GM23338 (cell line): ENCODE data around the gene ACTG2. TPM values are rescaled to one million over a fixed set of nuclear protein-coding genes. Genes with fewer than 3 reads are reported as not detected.

Source experiments
- ATAC-seq: fragments of 200-7000 bp; cut with Tn5 transposase; 3 replicates; pipeline ENCODE4 v1.9.1; 2020
- DNase-seq: peaks from one replicate; pipeline ENCODE4 v3.0.0-alpha.2; 2015; ENCODE audit warnings: low spot score
- H2AFZ ChIP-seq: fragments of 200-600 bp; sonication (generic); 2 replicates; pipeline ENCODE4 v1.8.0; 2016; ENCODE audit warnings: antibody characterized with exemption, mild to moderate bottlenecking, moderate library complexity
- H3F3A ChIP-seq: fragments of 200-600 bp; sonication (generic); replicated peaks from 2 replicates; pipeline ENCODE4 v1.8.0; 2017; ENCODE audit warnings: antibody characterized with exemption, mixed run types, low read depth
- H3K27ac ChIP-seq: fragments of 200-600 bp; sonication (generic); 2 replicates; pipeline ENCODE4 v1.6.1; 2016; ENCODE audit warnings: low read depth
- H3K27me3 ChIP-seq: fragments of 200-600 bp; sonication (generic); 2 replicates; pipeline ENCODE4 v1.8.0; 2016; ENCODE audit warnings: mild to moderate bottlenecking, mixed run types, moderate library complexity; ENCODE audit not compliant: insufficient read depth
- H3K36me3 ChIP-seq: fragments of 200-600 bp; sonication (generic); 2 replicates; pipeline ENCODE4 v1.8.0; 2016; ENCODE audit warnings: mild to moderate bottlenecking; ENCODE audit not compliant: insufficient read depth
- H3K4me1 ChIP-seq: fragments of 200-600 bp; sonication (generic); 2 replicates; pipeline ENCODE4 v1.8.0; 2016; ENCODE audit warnings: mild to moderate bottlenecking, moderate library complexity; ENCODE audit not compliant: insufficient read depth
- H3K4me2 ChIP-seq: fragments of 200-600 bp; sonication (generic); 2 replicates; pipeline ENCODE4 v1.7.1; 2017; ENCODE audit warnings: mixed run types
- H3K4me3 ChIP-seq: fragments of 200-600 bp; sonication (generic); 2 replicates; pipeline ENCODE4 v1.6.1; 2016; ENCODE audit warnings: mixed run types
- H3K79me2 ChIP-seq: fragments of 200-600 bp; sonication (generic); replicated peaks from 2 replicates; pipeline ENCODE4 v1.8.0; 2017; ENCODE audit warnings: mild to moderate bottlenecking; ENCODE audit not compliant: insufficient read depth
- H3K9me2 ChIP-seq: fragments of 200-600 bp; sonication (generic); 2 replicates; pipeline ENCODE4 v1.8.0; 2017; ENCODE audit not compliant: insufficient read depth
- H4K20me1 ChIP-seq: fragments of 200-600 bp; sonication (generic); replicated peaks from 2 replicates; pipeline ENCODE4 v1.8.0; 2017; ENCODE audit warnings: mild to moderate bottlenecking; ENCODE audit not compliant: insufficient read depth
- H3K27ac Mint-ChIP-seq: 2 replicates; pipeline ENCODE4 v1.8.0; 2020; ENCODE audit warnings: inconsistent platforms, mild to moderate bottlenecking, moderate library complexity, mixed read lengths
- H3K27me3 Mint-ChIP-seq: 3 replicates; pipeline ENCODE4 v1.8.0; 2022; ENCODE audit warnings: low read depth, mild to moderate bottlenecking, moderate library complexity, mixed read lengths, inconsistent platforms; ENCODE audit not compliant: insufficient read depth, poor library complexity
- H3K36me3 Mint-ChIP-seq: 3 replicates; pipeline ENCODE4 v1.8.0; 2021; ENCODE audit warnings: low read depth, mild to moderate bottlenecking, inconsistent platforms, moderate library complexity, mixed read lengths
- H3K4me1 Mint-ChIP-seq: 3 replicates; pipeline ENCODE4 v1.8.0; 2020; ENCODE audit warnings: mild to moderate bottlenecking, inconsistent platforms, mixed read lengths
- H3K4me3 Mint-ChIP-seq: 3 replicates; pipeline ENCODE4 v1.8.0; 2021; ENCODE audit warnings: moderate library complexity, mild to moderate bottlenecking, inconsistent platforms, mixed read lengths
- H3K9me3 Mint-ChIP-seq: 3 replicates; pipeline ENCODE4 v1.8.0; 2020; ENCODE audit warnings: moderate library complexity, mild to moderate bottlenecking, inconsistent platforms, mixed read lengths
- CREB1 ChIP-seq: fragments of 250-450 bp; sonication (Bioruptor Pico); IDR thresholded peaks from 2 replicates; pipeline ENCODE4 v1.5.0; 2020; ENCODE audit warnings: low read depth, mild to moderate bottlenecking, moderate library complexity
- CTCF ChIP-seq, 2 experiments: fragments of 200-600 bp in 1 of 2; sonication (generic) in 1 of 2; conservative IDR thresholded peaks; 2 replicates each; pipeline versions ENCODE4 v1.5.1 to v1.6.1; 2016 to 2017; ENCODE audit warnings: antibody characterized with exemption in 2 of 2, low read depth in 2 of 2, mild to moderate bottlenecking in 2 of 2, moderate library complexity in 1 of 2
- EZH2 ChIP-seq: fragments of 200-600 bp; sonication (generic); IDR thresholded peaks from one replicate; pipeline ENCODE4 v1.8.0; 2017; ENCODE audit warnings: antibody characterized with exemption, mild to moderate bottlenecking, low read depth; ENCODE audit not compliant: unreplicated experiment
- EZH2phosphoT487 ChIP-seq: fragments of 200-600 bp; sonication (generic); IDR thresholded peaks from one replicate; pipeline ENCODE4 v1.8.1; 2018; ENCODE audit warnings: antibody characterized with exemption; ENCODE audit not compliant: unreplicated experiment
- JUNB ChIP-seq: IDR thresholded peaks from one replicate; pipeline ENCODE4 v1.6.1; 2016; ENCODE audit warnings: antibody characterized with exemption; ENCODE audit not compliant: unreplicated experiment
- NANOG ChIP-seq: IDR thresholded peaks from 2 replicates; pipeline ENCODE4 v1.6.1; 2016; ENCODE audit warnings: antibody characterized with exemption, borderline replicate concordance
- POLR2AphosphoS5 ChIP-seq: IDR thresholded peaks from 2 replicates; pipeline ENCODE4 v1.6.1; 2016; ENCODE audit warnings: antibody characterized with exemption, low read depth
- STAT1 ChIP-seq: IDR thresholded peaks from one replicate; pipeline ENCODE4 v1.6.1; 2016; ENCODE audit warnings: antibody characterized with exemption; ENCODE audit not compliant: unreplicated experiment
- ZNF114 ChIP-seq: fragments of 250-450 bp; sonication (Bioruptor Pico); IDR thresholded peaks from 2 replicates; pipeline ENCODE4 v1.5.0; 2020; ENCODE audit warnings: mild to moderate bottlenecking, moderate library complexity
- ZNF331 ChIP-seq: fragments of 250-450 bp; sonication (Bioruptor Pico); IDR thresholded peaks from 2 replicates; pipeline ENCODE4 v1.5.0; 2020; ENCODE audit warnings: low read depth, mild to moderate bottlenecking, moderate library complexity
- polyA plus RNA-seq: library from polyadenylated mRNA; unstranded; fragments of >200 nt; fragmentation: Nextera tagmentation; extraction: Ambion mirVana; gene quantifications from 2 replicates; pipeline ENCODE4 v1.2.1, GENCODE V29; 2016
- total RNA-seq: library from RNA; depleted of rRNA; stranded (reverse); fragments of >200 nt; shearing (Covaris generic); gene quantifications from 2 replicates; pipeline ENCODE4 v1.2.3, GENCODE V29; 2014
- TF ChIP-seq, protein P1 (sequence below): IDR thresholded peaks from one replicate; pipeline ENCODE4 v1.6.1; 2018; ENCODE audit warnings: antibody characterized with exemption; ENCODE audit not compliant: unreplicated experiment
- TF ChIP-seq, protein P2 (sequence below): IDR thresholded peaks from 2 replicates; pipeline ENCODE4 v1.6.1; 2016; ENCODE audit warnings: antibody characterized with exemption
- TF ChIP-seq, protein P3 (sequence below): fragments of 250-450 bp; sonication (Bioruptor Pico); IDR thresholded peaks from 2 replicates; pipeline ENCODE4 v1.5.0; 2020; ENCODE audit warnings: mild to moderate bottlenecking, moderate library complexity

ACTG2 gene
- total and polyA plus RNA-seq, 2 experiments from 2014 or later, result 8.0 to 8.5 TPM

GRCh38 chr2:73907840-73908452 lies 15.1 kb downstream of the ACTG2 start:
- H4K20me1 ChIP-seq, result no peaks in the 10 kb centered on the region
- H3K27ac ChIP-seq, result no peak overlapping the region
- H3K4me3 Mint-ChIP-seq, result no peak overlapping the region
- no peak overlapping the region for H3K27ac Mint-ChIP-seq
- H3K9me2 ChIP-seq, result no peaks in the 10 kb centered on the region
- H3K36me3 Mint-ChIP-seq, result no peaks in the 10 kb centered on the region
- H3K4me1 Mint-ChIP-seq, result peaks cover 6% of the 10 kb centered on the region
- no peaks in the 10 kb centered on the region for H3K27me3 Mint-ChIP-seq
- H3K4me1 ChIP-seq, result 0 out of 2 replicates have a peak, but pooled peaks cover 3% of the 10 kb centered on the region
- no peak for TF ChIP-seq ZNF331
- TF ChIP-seq EZH2, result no peak
- TF ChIP-seq, protein P1, sequence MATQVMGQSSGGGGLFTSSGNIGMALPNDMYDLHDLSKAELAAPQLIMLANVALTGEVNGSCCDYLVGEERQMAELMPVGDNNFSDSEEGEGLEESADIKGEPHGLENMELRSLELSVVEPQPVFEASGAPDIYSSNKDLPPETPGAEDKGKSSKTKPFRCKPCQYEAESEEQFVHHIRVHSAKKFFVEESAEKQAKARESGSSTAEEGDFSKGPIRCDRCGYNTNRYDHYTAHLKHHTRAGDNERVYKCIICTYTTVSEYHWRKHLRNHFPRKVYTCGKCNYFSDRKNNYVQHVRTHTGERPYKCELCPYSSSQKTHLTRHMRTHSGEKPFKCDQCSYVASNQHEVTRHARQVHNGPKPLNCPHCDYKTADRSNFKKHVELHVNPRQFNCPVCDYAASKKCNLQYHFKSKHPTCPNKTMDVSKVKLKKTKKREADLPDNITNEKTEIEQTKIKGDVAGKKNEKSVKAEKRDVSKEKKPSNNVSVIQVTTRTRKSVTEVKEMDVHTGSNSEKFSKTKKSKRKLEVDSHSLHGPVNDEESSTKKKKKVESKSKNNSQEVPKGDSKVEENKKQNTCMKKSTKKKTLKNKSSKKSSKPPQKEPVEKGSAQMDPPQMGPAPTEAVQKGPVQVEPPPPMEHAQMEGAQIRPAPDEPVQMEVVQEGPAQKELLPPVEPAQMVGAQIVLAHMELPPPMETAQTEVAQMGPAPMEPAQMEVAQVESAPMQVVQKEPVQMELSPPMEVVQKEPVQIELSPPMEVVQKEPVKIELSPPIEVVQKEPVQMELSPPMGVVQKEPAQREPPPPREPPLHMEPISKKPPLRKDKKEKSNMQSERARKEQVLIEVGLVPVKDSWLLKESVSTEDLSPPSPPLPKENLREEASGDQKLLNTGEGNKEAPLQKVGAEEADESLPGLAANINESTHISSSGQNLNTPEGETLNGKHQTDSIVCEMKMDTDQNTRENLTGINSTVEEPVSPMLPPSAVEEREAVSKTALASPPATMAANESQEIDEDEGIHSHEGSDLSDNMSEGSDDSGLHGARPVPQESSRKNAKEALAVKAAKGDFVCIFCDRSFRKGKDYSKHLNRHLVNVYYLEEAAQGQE, result no peak
- no peak for TF ChIP-seq EZH2phosphoT487
- no peak for TF ChIP-seq NANOG
- TF ChIP-seq, protein P2, sequence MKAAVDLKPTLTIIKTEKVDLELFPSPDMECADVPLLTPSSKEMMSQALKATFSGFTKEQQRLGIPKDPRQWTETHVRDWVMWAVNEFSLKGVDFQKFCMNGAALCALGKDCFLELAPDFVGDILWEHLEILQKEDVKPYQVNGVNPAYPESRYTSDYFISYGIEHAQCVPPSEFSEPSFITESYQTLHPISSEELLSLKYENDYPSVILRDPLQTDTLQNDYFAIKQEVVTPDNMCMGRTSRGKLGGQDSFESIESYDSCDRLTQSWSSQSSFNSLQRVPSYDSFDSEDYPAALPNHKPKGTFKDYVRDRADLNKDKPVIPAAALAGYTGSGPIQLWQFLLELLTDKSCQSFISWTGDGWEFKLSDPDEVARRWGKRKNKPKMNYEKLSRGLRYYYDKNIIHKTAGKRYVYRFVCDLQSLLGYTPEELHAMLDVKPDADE, result no peak
- no peak for TF ChIP-seq STAT1
- TF ChIP-seq CTCF (conservative IDR thresholded peaks at IDR 0.05; ENCODE audit: low read depth in 2 of 2), result peak; percentile 64 to 91
- TF ChIP-seq, protein P3, sequence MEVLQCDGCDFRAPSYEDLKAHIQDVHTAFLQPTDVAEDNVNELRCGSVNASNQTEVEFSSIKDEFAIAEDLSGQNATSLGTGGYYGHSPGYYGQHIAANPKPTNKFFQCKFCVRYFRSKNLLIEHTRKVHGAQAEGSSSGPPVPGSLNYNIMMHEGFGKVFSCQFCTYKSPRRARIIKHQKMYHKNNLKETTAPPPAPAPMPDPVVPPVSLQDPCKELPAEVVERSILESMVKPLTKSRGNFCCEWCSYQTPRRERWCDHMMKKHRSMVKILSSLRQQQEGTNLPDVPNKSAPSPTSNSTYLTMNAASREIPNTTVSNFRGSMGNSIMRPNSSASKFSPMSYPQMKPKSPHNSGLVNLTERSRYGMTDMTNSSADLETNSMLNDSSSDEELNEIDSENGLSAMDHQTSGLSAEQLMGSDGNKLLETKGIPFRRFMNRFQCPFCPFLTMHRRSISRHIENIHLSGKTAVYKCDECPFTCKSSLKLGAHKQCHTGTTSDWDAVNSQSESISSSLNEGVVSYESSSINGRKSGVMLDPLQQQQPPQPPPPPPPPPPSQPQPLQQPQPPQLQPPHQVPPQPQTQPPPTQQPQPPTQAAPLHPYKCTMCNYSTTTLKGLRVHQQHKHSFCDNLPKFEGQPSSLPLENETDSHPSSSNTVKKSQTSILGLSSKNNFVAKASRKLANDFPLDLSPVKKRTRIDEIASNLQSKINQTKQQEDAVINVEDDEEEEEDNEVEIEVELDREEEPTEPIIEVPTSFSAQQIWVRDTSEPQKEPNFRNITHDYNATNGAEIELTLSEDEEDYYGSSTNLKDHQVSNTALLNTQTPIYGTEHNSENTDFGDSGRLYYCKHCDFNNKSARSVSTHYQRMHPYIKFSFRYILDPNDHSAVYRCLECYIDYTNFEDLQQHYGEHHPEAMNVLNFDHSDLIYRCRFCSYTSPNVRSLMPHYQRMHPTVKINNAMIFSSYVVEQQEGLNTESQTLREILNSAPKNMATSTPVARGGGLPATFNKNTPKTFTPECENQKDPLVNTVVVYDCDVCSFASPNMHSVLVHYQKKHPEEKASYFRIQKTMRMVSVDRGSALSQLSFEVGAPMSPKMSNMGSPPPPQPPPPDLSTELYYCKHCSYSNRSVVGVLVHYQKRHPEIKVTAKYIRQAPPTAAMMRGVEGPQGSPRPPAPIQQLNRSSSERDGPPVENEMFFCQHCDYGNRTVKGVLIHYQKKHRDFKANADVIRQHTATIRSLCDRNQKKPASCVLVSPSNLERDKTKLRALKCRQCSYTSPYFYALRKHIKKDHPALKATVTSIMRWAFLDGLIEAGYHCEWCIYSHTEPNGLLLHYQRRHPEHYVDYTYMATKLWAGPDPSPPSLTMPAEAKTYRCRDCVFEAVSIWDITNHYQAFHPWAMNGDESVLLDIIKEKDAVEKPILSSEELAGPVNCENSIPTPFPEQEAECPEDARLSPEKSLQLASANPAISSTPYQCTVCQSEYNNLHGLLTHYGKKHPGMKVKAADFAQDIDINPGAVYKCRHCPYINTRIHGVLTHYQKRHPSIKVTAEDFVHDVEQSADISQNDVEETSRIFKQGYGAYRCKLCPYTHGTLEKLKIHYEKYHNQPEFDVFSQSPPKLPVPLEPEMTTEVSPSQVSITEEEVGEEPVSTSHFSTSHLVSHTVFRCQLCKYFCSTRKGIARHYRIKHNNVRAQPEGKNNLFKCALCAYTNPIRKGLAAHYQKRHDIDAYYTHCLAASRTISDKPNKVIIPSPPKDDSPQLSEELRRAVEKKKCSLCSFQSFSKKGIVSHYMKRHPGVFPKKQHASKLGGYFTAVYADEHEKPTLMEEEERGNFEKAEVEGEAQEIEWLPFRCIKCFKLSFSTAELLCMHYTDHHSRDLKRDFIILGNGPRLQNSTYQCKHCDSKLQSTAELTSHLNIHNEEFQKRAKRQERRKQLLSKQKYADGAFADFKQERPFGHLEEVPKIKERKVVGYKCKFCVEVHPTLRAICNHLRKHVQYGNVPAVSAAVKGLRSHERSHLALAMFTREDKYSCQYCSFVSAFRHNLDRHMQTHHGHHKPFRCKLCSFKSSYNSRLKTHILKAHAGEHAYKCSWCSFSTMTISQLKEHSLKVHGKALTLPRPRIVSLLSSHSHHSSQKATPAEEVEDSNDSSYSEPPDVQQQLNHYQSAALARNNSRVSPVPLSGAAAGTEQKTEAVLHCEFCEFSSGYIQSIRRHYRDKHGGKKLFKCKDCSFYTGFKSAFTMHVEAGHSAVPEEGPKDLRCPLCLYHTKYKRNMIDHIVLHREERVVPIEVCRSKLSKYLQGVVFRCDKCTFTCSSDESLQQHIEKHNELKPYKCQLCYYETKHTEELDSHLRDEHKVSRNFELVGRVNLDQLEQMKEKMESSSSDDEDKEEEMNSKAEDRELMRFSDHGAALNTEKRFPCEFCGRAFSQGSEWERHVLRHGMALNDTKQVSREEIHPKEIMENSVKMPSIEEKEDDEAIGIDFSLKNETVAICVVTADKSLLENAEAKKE (CRISPR knock-in tag), result no peak
- TF ChIP-seq ZNF114 (CRISPR knock-in tag), result no peak
- no peak for TF ChIP-seq JUNB
- TF ChIP-seq CREB1, result 0 out of 2 replicates have a peak, but pooled peaks have one; percentile 37
- no peak for TF ChIP-seq POLR2AphosphoS5
- H3K4me2 ChIP-seq, result no peak overlapping the region
- no peak overlapping the region for H3K4me3 ChIP-seq
- DNase-seq, result peak; percentile 83
- no peaks in the 10 kb centered on the region for H3K36me3 ChIP-seq
- H3K79me2 ChIP-seq, result no peaks in the 10 kb centered on the region
- H3K27me3 ChIP-seq, result no peaks in the 10 kb centered on the region
- H3F3A ChIP-seq, result no peaks in the 10 kb centered on the region
- peak; percentile 100 for ATAC-seq
- no peaks in the 10 kb centered on the region for H3K9me3 Mint-ChIP-seq
- peak overlapping the region; percentile 77 for H2AFZ ChIP-seq
